ENCODE measurements around the gene ZNF507.

Gene ZNF507

GRCh38 chr19:32345261-32346207 lies at the start of gene ZNF507:
TSS of gene ZNF507 (plus strand) at chr19:32345610. CDS start at chr19:32352831, 7,221 bp downstream.
- peak; percentile 83 for DNase-seq

GRCh38 chr19:32296694-32297093 lies 48.7 kb upstream of the ZNF507 start:
- DNase-seq = no peak

GRCh38 chr19:32302778-32303177 lies 42.6 kb upstream of the ZNF507 start:
- DNase-seq = no peak

DNA sequence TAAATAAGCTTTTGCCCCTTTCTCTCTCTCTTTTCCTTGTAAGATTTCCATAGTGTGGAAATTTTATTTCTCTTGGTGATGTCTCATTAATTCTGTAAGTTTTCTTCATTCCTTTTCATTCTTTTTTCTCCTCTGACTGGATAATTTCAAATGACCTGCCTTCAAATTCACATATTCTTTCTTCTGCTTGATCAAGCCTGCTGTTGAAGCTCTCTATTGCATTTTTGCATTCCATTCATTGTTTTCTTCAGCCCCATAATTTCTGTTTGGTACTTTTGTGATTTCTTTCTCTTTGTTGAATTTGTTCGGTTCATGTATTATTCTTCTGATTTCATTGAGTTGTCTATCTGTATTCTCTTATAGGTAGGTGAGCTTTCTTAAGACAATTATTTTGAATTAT lies 42.2 kb upstream of the ZNF507 start:
- DNase-seq = no peak

DNA sequence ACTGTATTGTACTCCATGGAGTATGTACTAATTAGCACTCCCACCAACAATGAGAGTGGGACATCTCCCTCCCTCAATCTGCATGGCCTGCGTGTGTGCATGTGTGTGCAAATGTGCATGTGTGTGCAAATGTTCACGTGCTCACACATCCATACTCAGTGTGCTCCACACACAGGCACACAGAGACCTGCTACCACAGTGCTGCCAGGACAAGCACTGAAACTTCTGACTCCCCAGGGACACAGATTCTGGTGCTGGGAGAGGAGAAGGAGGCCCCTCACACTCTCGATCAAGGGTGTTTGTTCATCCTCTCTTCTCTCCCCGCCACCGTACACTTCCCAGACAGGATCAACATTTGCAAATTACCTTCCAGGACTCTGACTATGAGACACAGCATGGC lies 37.8 kb upstream of the ZNF507 start:
- no peak for DNase-seq

DNA sequence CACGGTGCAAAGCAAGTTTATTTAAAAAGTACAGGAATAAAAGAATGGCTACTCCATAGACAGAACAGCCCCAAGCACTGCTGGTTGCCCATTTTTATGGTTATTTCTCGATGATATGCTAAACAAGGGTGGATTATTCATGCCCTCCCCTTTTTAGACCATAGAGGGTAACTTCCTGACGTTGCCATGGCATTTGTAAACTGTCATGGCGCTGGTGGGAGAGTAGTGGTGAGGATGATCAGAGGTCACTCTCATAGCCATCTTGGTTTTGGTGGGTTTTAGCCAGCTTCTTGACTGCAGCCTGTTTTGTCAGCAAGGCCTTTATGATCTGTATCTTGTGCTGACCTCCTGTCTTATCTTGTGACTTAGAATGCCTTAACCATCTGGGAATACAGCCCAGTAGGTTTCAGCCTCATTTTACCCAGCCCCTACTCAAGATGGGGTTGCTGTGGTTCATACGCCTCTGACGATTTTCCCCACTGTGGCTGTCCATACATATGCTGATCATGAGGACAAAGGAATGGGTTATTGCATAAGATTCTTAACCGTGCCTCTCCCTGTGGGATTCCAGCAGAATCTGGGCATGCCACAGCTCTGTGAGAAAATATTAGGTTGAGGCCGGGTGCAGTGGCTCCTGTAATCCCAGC lies 36.9 kb upstream of the ZNF507 start:
- DNase-seq = no peak

- DNase-seq = no peak
Observed at GRCh38 chr19:32309711-32310390, 35.6 kb upstream of the ZNF507 start.

DNA sequence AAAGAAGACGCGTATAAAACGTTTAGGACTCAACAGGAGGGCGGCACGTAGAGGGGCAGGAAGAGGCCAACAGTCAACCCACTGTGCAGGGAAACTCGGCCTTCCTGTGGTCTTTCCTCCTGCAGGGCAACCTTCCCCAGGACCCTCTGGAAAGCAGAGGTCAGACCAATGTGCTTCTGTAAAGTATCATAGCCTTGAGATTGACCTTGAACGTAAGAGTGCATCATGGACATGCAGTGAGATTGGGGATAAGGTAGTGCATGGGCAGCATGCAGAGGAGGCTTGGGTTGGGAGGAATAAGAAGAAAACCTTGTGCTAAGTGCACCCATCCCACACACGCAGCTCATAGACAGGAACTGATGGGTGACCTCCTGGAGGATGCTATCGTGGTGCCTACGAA lies 34.0 kb upstream of the ZNF507 start:
- no peak for DNase-seq

GRCh38 chr19:32313569-32314265 lies 31.7 kb upstream of the ZNF507 start:
- no peak for DNase-seq

- DNase-seq = no peak
Observed at GRCh38 chr19:32316034-32316433, 29.4 kb upstream of the ZNF507 start.

GRCh38 chr19:32317086-32317485 lies 28.3 kb upstream of the ZNF507 start:
- no peak for DNase-seq

DNA sequence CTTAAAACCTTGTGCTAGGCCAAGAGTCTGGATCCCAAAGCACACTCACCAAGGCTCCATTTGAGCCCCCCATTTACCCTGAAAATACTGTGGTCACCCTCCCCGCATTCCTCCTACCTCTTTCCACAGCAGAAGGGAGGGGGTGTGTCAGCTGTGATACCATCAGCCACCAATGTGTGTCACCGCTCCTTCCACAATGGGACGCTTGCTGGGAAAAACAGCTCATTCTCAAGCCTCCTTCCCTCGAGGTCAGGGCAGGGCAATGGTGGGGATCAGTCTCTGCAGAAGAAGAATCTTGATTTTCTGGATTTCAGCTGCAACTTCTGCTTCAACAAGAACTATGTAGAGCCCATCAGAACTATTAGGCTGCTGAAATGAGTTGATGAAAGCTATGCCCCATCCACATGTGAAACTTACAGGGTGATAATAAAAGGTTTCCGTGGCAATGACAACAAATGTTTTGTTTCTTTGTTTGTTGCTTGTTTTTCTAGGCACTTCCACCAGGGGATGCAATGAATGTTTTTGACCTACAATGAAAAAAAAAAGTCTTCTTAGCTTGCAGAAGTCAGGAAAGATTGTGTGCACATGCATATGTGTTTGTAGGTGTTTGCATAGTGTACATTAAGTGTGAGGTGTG lies 26.4 kb upstream of the ZNF507 start:
- DNase-seq = peak; percentile 7

GRCh38 chr19:32322541-32322940 lies 22.9 kb upstream of the ZNF507 start:
- no peak for DNase-seq

DNA sequence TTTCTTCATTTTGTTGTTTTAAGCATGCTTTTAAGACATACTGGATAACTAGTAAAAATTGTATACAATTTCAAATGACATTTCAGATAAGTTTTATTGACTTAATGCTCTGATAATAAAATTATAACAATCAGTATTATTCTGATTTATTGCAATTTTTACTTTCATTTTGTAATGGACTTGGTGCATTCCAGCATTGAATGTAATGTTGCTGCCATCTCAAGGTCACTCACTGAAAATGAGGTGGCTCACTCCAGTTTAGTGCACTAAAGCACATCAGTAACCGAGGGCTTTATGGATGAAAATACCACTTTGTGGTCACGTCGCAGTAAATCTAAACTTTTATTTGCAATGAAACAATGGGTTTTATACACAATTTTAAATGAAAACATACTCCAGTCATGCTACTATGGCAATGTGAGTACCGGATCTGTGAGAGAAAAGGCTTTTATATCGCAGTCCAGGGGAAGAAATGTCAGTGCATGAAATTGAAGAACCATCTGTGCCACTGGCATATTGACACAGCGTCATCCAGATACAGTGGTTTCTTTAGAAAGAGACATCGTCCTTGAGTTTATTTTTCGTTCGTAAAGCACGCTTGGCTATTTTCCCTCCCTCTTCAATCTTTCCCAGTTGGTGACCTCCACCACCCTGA lies 20.7 kb upstream of the ZNF507 start:
- DNase-seq = peak; percentile 2

- DNase-seq = peak; percentile 1
Observed at GRCh38 chr19:32330213-32330857, 15.1 kb upstream of the ZNF507 start.

GRCh38 chr19:32333227-32333626 lies 12.2 kb upstream of the ZNF507 start:
- DNase-seq = no peak

DNA sequence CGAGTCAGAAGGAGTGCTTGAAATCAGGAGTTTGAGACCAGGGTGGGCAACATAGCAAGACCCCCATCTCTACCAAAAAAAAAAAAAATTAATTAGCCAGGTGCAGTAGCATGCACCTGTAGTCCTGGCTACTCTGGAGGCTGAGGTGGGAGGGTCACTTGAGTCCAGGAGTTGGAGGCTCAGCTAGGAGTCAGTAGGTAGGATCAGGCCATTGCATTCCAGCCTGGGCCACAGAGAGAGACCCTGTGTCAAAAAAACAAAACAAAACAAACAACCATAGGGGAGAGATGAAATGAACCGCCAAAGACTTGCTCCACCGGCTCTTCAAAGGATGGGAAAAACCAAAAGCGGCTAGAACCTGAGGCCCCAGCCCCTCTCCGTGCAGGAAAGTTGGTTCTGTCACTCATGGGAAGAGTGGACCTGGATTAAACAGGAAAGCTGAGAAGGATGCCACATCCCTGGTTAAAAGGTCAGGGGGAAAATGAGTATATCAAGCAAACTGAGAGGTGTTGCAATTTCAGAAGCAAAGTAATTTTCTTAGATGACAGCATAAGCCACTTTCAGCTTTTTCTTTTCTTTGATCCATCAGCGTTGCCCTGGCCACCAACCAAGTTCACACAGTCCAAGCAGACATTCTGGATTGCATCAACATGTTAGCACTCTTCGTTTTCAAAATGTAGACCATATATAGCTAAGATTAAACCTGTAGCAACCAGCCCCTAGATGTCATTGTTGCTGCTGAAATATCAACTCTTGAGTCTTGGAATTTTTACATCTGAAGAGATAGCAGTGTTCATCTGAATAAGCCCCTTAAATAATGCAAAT lies 8.9 kb upstream of the ZNF507 start:
- DNase-seq = no peak

GRCh38 chr19:32337084-32337808 lies 8.2 kb upstream of the ZNF507 start:
- DNase-seq = no peak

DNA sequence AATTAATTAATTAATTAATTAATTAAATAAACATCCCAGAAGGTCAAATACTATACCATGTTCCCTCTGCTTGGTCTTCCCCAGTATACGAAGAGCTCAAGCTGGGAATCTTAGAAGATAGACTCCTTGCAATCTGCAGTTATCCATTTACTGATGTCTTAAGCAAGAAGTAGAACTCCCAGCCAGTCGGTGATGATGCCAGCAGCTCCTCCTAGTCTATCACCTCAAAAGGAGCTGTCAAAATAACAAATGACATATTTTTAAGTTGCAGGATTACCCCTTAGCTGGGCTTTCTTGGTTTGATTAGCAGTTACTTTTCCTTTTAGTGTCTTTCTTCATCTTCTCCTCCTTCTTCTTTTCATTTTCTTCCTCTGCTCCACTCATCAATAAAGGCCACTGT lies 6.0 kb upstream of the ZNF507 start:
- DNase-seq = no peak

Data from NCI-H1105 treated with DMSO at 0.1 percent for 48 hours (cell line).